ENCODE data around the gene TMEM121B. TPM values are rescaled to one million over a fixed set of nuclear protein-coding genes. Genes with fewer than 3 reads are reported as not detected.
"Not testable (repeated sequence)": the region's sequence is repeated elsewhere in the genome, so short reads cannot be mapped to it uniquely, and the experiment has no call there.

The TMEM121B gene
- total and polyA plus RNA-seq, 2 experiments from 2014 or later, result 2.0 to 7.2 TPM

DNA sequence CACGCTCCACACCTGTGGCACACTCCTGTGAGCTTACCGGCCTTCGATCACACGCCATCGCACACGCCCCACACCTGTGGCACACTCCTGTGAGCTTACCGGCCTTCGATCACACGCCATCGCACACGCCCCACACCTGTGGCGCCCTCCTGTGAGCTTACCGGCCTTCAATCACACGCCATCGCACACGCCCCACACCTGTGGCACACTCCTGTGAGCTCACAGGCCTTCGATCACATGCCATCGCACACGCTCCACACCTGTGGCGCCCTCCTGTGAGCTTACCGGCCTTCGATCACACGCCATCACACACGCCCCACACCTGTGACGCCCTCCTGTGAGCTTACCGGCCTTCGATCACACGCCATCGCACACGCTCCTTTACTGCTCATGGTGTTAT, 26.3 kb upstream of the TMEM121B start:
- Histone ChIP-seq H4K20me1 (replicated peaks; ENCODE audit: insufficient read depth) (peaks cover 44% of the 10 kb centered on the region), H3K79me2 (replicated peaks; ENCODE audit: insufficient read depth) (peaks cover 57% of the 10 kb centered on the region)
- H3K27ac Mint-ChIP-seq, result 0 out of 2 replicates have a peak overlapping the region, but pooled peaks have one; percentile 16

DNA sequence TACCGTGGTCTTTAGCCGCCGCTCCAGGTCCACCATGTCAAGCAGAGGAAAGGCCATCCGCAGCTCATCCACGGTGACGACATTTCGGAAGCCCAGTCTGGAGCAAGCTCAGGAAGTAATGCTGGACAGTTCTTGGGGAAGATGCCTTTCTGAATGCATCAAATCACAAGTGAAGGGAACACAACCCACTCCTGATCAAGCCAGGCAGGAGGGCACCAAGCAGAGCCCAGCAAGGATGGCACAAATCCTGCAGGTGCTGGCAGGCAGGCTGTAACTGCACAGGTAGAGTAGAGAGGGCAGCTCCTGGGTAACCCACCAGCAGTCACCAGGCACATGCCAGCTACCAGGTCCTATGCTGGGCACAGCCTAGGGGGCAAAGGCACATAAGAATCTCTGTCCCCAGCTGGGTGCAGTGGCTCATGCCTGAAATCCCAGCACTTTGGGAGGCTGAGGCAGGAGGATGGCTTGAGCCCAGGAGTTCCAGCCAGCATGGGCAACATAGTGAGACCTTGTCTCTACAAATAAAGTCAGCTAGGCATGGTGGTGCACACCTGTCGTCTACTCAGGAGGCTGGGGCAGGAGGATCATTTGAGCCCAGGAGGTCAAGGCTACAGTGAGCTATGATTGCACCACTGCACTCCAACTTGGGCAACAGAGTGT, 24.0 kb upstream of the TMEM121B start:
- TF ChIP-seq EZH2 (IDR thresholded peaks at IDR 0.05; ENCODE audit: low read depth, unreplicated experiment) (no peak), JUNB (IDR thresholded peaks at IDR 0.05; ENCODE audit: unreplicated experiment) (no peak)
- Mint-ChIP-seq H3K27ac (no peak overlapping the region), H3K4me1 (no peaks in the 10 kb centered on the region), H3K27me3 (ENCODE audit: insufficient read depth, low read depth, poor library complexity) (no peaks in the 10 kb centered on the region), H3K36me3 (ENCODE audit: low read depth) (peaks cover 52% of the 10 kb centered on the region), H3K4me3 (no peak overlapping the region), H3K9me3 (peaks cover 4% of the 10 kb centered on the region; the same call in 1 of the 3 replicates)
- no peak overlapping the region for H3K27ac ChIP-seq (ENCODE audit: low read depth)
- H3K36me3 ChIP-seq (ENCODE audit: insufficient read depth), result no peaks in the 10 kb centered on the region; the same call in 1 of the 2 replicates
- H3K4me2 ChIP-seq, result no peak overlapping the region
- DNase-seq (ENCODE audit: low spot score) (no peak), ATAC-seq (no peak)
- H3K79me2 ChIP-seq (replicated peaks; ENCODE audit: insufficient read depth), result peaks cover 38% of the 10 kb centered on the region
- no peaks in the 10 kb centered on the region for H3K27me3 ChIP-seq (ENCODE audit: insufficient read depth)
- no peaks in the 10 kb centered on the region for H3K4me1 ChIP-seq (ENCODE audit: insufficient read depth)
- H3K9me2 ChIP-seq (ENCODE audit: insufficient read depth), result no peaks in the 10 kb centered on the region
- no peak overlapping the region for H3K4me3 ChIP-seq
- peaks cover 24% of the 10 kb centered on the region for H4K20me1 ChIP-seq (replicated peaks; ENCODE audit: insufficient read depth)
- H3F3A ChIP-seq (replicated peaks; ENCODE audit: low read depth), result peaks cover 10% of the 10 kb centered on the region
- no peak overlapping the region for H2AFZ ChIP-seq

More for the DNA sequence above, 26.3 kb upstream of the TMEM121B start:
- not testable (repeated sequence) for H3K4me1 ChIP-seq (ENCODE audit: insufficient read depth); H3K27me3 ChIP-seq (ENCODE audit: insufficient read depth); H3K27ac ChIP-seq (ENCODE audit: low read depth); H3K4me3 Mint-ChIP-seq; DNase-seq (ENCODE audit: low spot score); H3K4me1 Mint-ChIP-seq; H3K27me3 Mint-ChIP-seq (ENCODE audit: insufficient read depth, low read depth, poor library complexity); H3K9me3 Mint-ChIP-seq; H3K9me2 ChIP-seq (ENCODE audit: insufficient read depth); H3K4me2 ChIP-seq; ATAC-seq; H3K4me3 ChIP-seq; H3F3A ChIP-seq (replicated peaks; ENCODE audit: low read depth); H3K36me3 ChIP-seq (ENCODE audit: insufficient read depth); H2AFZ ChIP-seq
- peaks cover 37% of the 10 kb centered on the region for H3K36me3 Mint-ChIP-seq (ENCODE audit: low read depth)

DNA sequence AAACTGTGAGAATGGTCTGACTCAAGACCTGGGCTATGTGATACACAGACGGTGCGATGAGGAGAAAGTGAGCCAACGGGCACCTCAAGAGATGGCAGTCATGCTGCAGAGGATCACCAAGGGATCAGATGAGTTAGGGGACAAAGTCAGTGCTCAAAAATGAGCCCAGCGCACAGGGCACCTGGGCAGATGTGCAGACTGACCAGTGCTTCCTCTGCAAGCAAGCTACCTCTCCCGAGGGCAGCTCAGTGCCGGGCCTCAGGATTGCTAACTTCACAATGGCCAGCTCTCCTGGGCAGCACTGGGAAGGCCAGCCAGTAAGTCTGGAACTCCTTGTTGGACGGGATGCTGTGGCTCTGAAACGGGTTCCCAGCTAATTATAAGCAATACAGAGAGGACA, 22.7 kb upstream of the TMEM121B start:
- H3K27me3 Mint-ChIP-seq (ENCODE audit: insufficient read depth, low read depth, poor library complexity), result peaks cover 1% of the 10 kb centered on the region
- H2AFZ ChIP-seq, result no peak overlapping the region
- H3K4me3 Mint-ChIP-seq, result no peak overlapping the region
- peaks cover 25% of the 10 kb centered on the region for H3K79me2 ChIP-seq (replicated peaks; ENCODE audit: insufficient read depth)
- H3F3A ChIP-seq (replicated peaks; ENCODE audit: low read depth), result peaks cover 13% of the 10 kb centered on the region
- H3K36me3 ChIP-seq (ENCODE audit: insufficient read depth), result no peaks in the 10 kb centered on the region; the same call in 1 of the 2 replicates
- H3K4me1 Mint-ChIP-seq, result no peaks in the 10 kb centered on the region
- peaks cover 51% of the 10 kb centered on the region for H3K36me3 Mint-ChIP-seq (ENCODE audit: low read depth)
- no peak overlapping the region for H3K4me3 ChIP-seq
- H3K27ac ChIP-seq (ENCODE audit: low read depth), result no peak overlapping the region
- peaks cover 17% of the 10 kb centered on the region for H4K20me1 ChIP-seq (replicated peaks; ENCODE audit: insufficient read depth)
- TF ChIP-seq, protein P1, sequence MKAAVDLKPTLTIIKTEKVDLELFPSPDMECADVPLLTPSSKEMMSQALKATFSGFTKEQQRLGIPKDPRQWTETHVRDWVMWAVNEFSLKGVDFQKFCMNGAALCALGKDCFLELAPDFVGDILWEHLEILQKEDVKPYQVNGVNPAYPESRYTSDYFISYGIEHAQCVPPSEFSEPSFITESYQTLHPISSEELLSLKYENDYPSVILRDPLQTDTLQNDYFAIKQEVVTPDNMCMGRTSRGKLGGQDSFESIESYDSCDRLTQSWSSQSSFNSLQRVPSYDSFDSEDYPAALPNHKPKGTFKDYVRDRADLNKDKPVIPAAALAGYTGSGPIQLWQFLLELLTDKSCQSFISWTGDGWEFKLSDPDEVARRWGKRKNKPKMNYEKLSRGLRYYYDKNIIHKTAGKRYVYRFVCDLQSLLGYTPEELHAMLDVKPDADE (IDR thresholded peaks at IDR 0.05), result no peak
- no peak for TF ChIP-seq ZNF114 (CRISPR knock-in tag; IDR thresholded peaks at IDR 0.05)
- TF ChIP-seq, protein P2, sequence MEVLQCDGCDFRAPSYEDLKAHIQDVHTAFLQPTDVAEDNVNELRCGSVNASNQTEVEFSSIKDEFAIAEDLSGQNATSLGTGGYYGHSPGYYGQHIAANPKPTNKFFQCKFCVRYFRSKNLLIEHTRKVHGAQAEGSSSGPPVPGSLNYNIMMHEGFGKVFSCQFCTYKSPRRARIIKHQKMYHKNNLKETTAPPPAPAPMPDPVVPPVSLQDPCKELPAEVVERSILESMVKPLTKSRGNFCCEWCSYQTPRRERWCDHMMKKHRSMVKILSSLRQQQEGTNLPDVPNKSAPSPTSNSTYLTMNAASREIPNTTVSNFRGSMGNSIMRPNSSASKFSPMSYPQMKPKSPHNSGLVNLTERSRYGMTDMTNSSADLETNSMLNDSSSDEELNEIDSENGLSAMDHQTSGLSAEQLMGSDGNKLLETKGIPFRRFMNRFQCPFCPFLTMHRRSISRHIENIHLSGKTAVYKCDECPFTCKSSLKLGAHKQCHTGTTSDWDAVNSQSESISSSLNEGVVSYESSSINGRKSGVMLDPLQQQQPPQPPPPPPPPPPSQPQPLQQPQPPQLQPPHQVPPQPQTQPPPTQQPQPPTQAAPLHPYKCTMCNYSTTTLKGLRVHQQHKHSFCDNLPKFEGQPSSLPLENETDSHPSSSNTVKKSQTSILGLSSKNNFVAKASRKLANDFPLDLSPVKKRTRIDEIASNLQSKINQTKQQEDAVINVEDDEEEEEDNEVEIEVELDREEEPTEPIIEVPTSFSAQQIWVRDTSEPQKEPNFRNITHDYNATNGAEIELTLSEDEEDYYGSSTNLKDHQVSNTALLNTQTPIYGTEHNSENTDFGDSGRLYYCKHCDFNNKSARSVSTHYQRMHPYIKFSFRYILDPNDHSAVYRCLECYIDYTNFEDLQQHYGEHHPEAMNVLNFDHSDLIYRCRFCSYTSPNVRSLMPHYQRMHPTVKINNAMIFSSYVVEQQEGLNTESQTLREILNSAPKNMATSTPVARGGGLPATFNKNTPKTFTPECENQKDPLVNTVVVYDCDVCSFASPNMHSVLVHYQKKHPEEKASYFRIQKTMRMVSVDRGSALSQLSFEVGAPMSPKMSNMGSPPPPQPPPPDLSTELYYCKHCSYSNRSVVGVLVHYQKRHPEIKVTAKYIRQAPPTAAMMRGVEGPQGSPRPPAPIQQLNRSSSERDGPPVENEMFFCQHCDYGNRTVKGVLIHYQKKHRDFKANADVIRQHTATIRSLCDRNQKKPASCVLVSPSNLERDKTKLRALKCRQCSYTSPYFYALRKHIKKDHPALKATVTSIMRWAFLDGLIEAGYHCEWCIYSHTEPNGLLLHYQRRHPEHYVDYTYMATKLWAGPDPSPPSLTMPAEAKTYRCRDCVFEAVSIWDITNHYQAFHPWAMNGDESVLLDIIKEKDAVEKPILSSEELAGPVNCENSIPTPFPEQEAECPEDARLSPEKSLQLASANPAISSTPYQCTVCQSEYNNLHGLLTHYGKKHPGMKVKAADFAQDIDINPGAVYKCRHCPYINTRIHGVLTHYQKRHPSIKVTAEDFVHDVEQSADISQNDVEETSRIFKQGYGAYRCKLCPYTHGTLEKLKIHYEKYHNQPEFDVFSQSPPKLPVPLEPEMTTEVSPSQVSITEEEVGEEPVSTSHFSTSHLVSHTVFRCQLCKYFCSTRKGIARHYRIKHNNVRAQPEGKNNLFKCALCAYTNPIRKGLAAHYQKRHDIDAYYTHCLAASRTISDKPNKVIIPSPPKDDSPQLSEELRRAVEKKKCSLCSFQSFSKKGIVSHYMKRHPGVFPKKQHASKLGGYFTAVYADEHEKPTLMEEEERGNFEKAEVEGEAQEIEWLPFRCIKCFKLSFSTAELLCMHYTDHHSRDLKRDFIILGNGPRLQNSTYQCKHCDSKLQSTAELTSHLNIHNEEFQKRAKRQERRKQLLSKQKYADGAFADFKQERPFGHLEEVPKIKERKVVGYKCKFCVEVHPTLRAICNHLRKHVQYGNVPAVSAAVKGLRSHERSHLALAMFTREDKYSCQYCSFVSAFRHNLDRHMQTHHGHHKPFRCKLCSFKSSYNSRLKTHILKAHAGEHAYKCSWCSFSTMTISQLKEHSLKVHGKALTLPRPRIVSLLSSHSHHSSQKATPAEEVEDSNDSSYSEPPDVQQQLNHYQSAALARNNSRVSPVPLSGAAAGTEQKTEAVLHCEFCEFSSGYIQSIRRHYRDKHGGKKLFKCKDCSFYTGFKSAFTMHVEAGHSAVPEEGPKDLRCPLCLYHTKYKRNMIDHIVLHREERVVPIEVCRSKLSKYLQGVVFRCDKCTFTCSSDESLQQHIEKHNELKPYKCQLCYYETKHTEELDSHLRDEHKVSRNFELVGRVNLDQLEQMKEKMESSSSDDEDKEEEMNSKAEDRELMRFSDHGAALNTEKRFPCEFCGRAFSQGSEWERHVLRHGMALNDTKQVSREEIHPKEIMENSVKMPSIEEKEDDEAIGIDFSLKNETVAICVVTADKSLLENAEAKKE (CRISPR knock-in tag; IDR thresholded peaks at IDR 0.05), result no peak
- H3K4me1 ChIP-seq (ENCODE audit: insufficient read depth), result no peaks in the 10 kb centered on the region
- no peak for ATAC-seq
- no peak overlapping the region for H3K27ac Mint-ChIP-seq
- H3K9me2 ChIP-seq (ENCODE audit: insufficient read depth), result no peaks in the 10 kb centered on the region
- no peak overlapping the region for H3K4me2 ChIP-seq
- peaks cover 4% of the 10 kb centered on the region; the same call in 1 of the 3 replicates for H3K9me3 Mint-ChIP-seq
- no peak for DNase-seq (ENCODE audit: low spot score)
- no peaks in the 10 kb centered on the region for H3K27me3 ChIP-seq (ENCODE audit: insufficient read depth)

Data from GM23338 (cell line).